Measurements from ENCODE around the gene XIRP2.

The XIRP2 gene

GRCh38 chr2:167212014-167212648 is 323.9 kb downstream of the XIRP2 start:
- no peak overlapping the region for H3K4me3 ChIP-seq (ENCODE audit: low read depth, low read length)
- peak; percentile 66 for TF ChIP-seq CTCF (IDR thresholded peaks at IDR 0.05; ENCODE audit: control insufficient read depth, extremely low read depth, insufficient read depth)
- DNase-seq (ENCODE audit: low read depth): no peak

DNA sequence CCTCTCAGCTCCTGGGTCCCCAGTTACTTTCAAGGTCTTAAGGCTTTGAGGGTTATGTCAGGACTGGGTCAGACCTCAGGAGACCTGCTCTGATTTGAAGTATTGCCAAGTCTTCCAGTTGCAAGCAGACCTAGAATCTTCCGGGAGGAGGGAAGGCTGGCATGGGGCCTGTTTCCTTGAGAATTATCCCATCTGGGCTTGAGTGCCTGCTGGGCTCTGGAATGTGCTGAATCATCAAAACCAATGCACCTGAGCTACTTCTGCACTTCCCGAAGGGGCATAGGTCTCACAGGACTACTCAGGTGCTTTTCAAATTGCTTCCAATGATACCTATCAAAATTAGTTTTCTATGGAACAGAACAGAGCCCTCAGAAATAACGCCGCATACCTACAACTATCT is 327.3 kb downstream of the XIRP2 start:
- peak; percentile 52 for DNase-seq (ENCODE audit: low read depth)
- H3K4me3 ChIP-seq (ENCODE audit: low read depth, low read length): no peak overlapping the region
- no peak for TF ChIP-seq CTCF (IDR thresholded peaks at IDR 0.05; ENCODE audit: control insufficient read depth, extremely low read depth, insufficient read depth)

- no peak for DNase-seq (ENCODE audit: low read depth)
- no peak for TF ChIP-seq CTCF (IDR thresholded peaks at IDR 0.05; ENCODE audit: control insufficient read depth, extremely low read depth, insufficient read depth)
- H3K4me3 ChIP-seq (ENCODE audit: low read depth, low read length): no peak overlapping the region
Observed at GRCh38 chr2:167237478-167237877, 349.2 kb downstream of the XIRP2 start.

GRCh38 chr2:167240671-167241070 is 352.4 kb downstream of the XIRP2 start:
- TF ChIP-seq CTCF (IDR thresholded peaks at IDR 0.05; ENCODE audit: control insufficient read depth, extremely low read depth, insufficient read depth): no peak
- H3K4me3 ChIP-seq (ENCODE audit: low read depth, low read length): no peak overlapping the region
- no peak for DNase-seq (ENCODE audit: low read depth)

- no peak for DNase-seq (ENCODE audit: low read depth)
- no peak for TF ChIP-seq CTCF (IDR thresholded peaks at IDR 0.05; ENCODE audit: control insufficient read depth, extremely low read depth, insufficient read depth)
- H3K4me3 ChIP-seq (ENCODE audit: low read depth, low read length): no peak overlapping the region
Observed at GRCh38 chr2:167249197-167249596, 360.9 kb downstream of the XIRP2 start.

DNA sequence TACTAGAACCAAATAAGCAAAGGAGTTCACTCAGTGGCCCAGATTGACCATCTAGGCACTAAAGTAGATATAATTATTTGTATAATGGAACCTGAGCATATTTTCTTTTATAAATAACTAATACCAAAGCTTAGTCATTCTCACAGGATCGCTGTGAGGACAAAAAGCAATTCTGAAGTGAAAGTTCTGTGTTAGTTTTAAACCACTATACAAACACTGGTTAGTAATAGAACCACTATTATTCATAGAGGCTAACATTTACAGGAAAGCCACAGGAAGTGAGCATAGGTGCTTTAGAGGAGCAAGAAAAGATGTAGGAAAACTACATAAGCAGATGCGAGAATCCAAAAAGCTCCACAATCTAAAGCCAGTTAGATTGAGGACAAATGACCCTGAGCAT is 364.7 kb downstream of the XIRP2 start:
- TF ChIP-seq CTCF (IDR thresholded peaks at IDR 0.05; ENCODE audit: control insufficient read depth, extremely low read depth, insufficient read depth): no peak
- DNase-seq (ENCODE audit: low read depth): no peak
- no peak overlapping the region for H3K4me3 ChIP-seq (ENCODE audit: low read depth, low read length)

- no peak overlapping the region for H3K4me3 ChIP-seq (ENCODE audit: low read depth, low read length)
- DNase-seq (ENCODE audit: low read depth): no peak
- TF ChIP-seq CTCF (IDR thresholded peaks at IDR 0.05; ENCODE audit: control insufficient read depth, extremely low read depth, insufficient read depth): no peak
Observed at GRCh38 chr2:167254721-167255120, 366.4 kb downstream of the XIRP2 start.

All from LNCaP clone FGC (cell line).